22Rv1 (cell line): ENCODE measurements around the gene CDK5.

ENCODE experiments used
- H3K27ac ChIP-seq: fragments of 450-650 bp; 2 replicates; pipeline ENCODE4 v1.5.1; 2017
- CTCF ChIP-seq: fragments of 450-650 bp; IDR thresholded peaks from 2 replicates; pipeline ENCODE4 v1.5.1; 2017; ENCODE audit warnings: mild to moderate bottlenecking
- ZFX ChIP-seq: fragments of 450-650 bp; IDR thresholded peaks from 2 replicates; pipeline ENCODE4 v1.6.1; 2017; ENCODE audit warnings: antibody characterized with exemption, borderline replicate concordance

Gene CDK5

GRCh38 chr7:151028131-151028947 lies 29.4 kb downstream of the CDK5 start, which contains the start of gene ABCB8:
TSS of gene ABCB8 (plus strand) at chr7:151028450. CDS start at chr7:151028516, 66 bp downstream.
- H3K27ac ChIP-seq: peak within 1 kb of the TSS; percentile 77
- TF ChIP-seq CTCF (peak; percentile 84), ZFX (no peak)

- peak overlapping the region; percentile 77 for H3K27ac ChIP-seq
These were observed 30.0 kb downstream of the CDK5 start for GRCh38 chr7:151027728-151028130.

GRCh38 chr7:151026771-151027727 lies 30.6 kb downstream of the CDK5 start:
- H3K27ac ChIP-seq: peak overlapping the region; percentile 77

- peak overlapping the region; percentile 77; the same call in 1 of the 2 replicates for H3K27ac ChIP-seq
- TF ChIP-seq ZFX: no peak
- TF ChIP-seq CTCF: no peak
These were observed 31.6 kb downstream of the CDK5 start for GRCh38 chr7:151025924-151026671.

- H3K27ac ChIP-seq: no peak within 1 kb of the TSS
- no peak for TF ChIP-seq ZFX
- TF ChIP-seq CTCF: no peak
These were observed 33.2 kb downstream of the CDK5 start, which contains the start of gene ATG9B for GRCh38 chr7:151024435-151025056. TSS of gene ATG9B (minus strand) at chr7:151024494. CDS start at chr7:151024423, 71 bp downstream.

- H3K27ac ChIP-seq: no peak overlapping the region
- no peak for TF ChIP-seq ZFX
These were observed 34.5 kb downstream of the CDK5 start for GRCh38 chr7:151023232-151023631.

GRCh38 chr7:151020231-151020630 lies 37.5 kb downstream of the CDK5 start:
- H3K27ac ChIP-seq: no peak overlapping the region
- TF ChIP-seq ZFX (no peak), CTCF (no peak)

- peak overlapping the region; percentile 31 for H3K27ac ChIP-seq
- no peak for TF ChIP-seq CTCF
- TF ChIP-seq ZFX: no peak
These were observed 38.6 kb downstream of the CDK5 start for GRCh38 chr7:151019130-151019447.
